Heart left ventricle (tissue), 16 donors: ENCODE data around the gene PRMT5. TPM values are rescaled to one million over a fixed set of nuclear protein-coding genes. Genes with fewer than 3 reads are reported as not detected.
A peak's percentile ranks its signal among the peaks of the same experiment; 100 is the strongest.

ENCODE experiments used
- ATAC-seq, 4 donors: fragments of 200-7000 bp; cut with Tn5 transposase; one replicate each; pipeline ENCODE4 v1.9.1; 2020 to 2022; ENCODE audit warnings: moderate library complexity in 4 of 4, mild to moderate bottlenecking in 3 of 4, moderate number of reproducible peaks in 1 of 4
- DNase-seq, 5 donors: peaks; one replicate each; pipeline ENCODE4 v3.0.0-alpha.2; 2020
- H3K27ac ChIP-seq, 12 donors: fragments of 200-600 bp; sonication (generic) in 4 of 12; one replicate each; pipeline versions ENCODE4 v1.5.0 to v1.8.0; 2016 to 2022; ENCODE audit warnings: mild to moderate bottlenecking in 2 of 12
- H3K27me3 ChIP-seq, 9 donors: fragments of 200-600 bp; sonication (generic) in 2 of 9; one replicate each; pipeline versions ENCODE4 v1.5.1 to v1.8.0; 2016 to 2022; ENCODE audit warnings: mild to moderate bottlenecking in 3 of 9
- H3K36me3 ChIP-seq, 9 donors: fragments of 200-600 bp; sonication (generic) in 2 of 9; one replicate each; pipeline versions ENCODE4 v1.5.0 to v1.8.0; 2018 to 2022; ENCODE audit warnings: mild to moderate bottlenecking in 2 of 9
- H3K4me1 ChIP-seq, 12 donors: fragments of 200-600 bp; sonication (generic) in 4 of 12; one replicate each; pipeline versions ENCODE4 v1.5.0 to v1.8.0; 2016 to 2022; ENCODE audit warnings: mild to moderate bottlenecking in 3 of 12
- H3K4me3 ChIP-seq, 12 donors: fragments of 200-600 bp; sonication (generic) in 4 of 12; one replicate each; pipeline versions ENCODE4 v1.5.0 to v1.8.0; 2017 to 2022; ENCODE audit warnings: mild to moderate bottlenecking in 9 of 12, moderate library complexity in 4 of 12
- H3K9me3 ChIP-seq, 12 donors: fragments of 200-600 bp; sonication (generic) in 4 of 12; one replicate each; pipeline versions ENCODE4 v1.5.0 to v1.8.0; 2016 to 2022; ENCODE audit warnings: mild to moderate bottlenecking in 1 of 12
- CTCF ChIP-seq, 12 donors: fragments of 200-600 bp; sonication (generic) in 4 of 12; IDR thresholded peaks; one replicate each; pipeline versions ENCODE4 v1.5.0 to v1.8.0; 2018 to 2022; ENCODE audit warnings: antibody characterized with exemption in 12 of 12, mild to moderate bottlenecking in 5 of 12
- POLR2A ChIP-seq, 2 donors: fragments of 450-650 bp; IDR thresholded peaks; one replicate each; pipeline ENCODE4 v1.6.1; 2017; ENCODE audit warnings: antibody characterized with exemption in 2 of 2, mild to moderate bottlenecking in 2 of 2, moderate library complexity in 2 of 2
- WGBS, 4 donors: extraction: QIAGEN DNeasy Blood & Tissue Kit in 2 of 4; methylation state at CpG; one replicate each; pipeline versions ENCODE4 v1.1.5 to v1.1.7; 2013 to 2018; 5-methylcytosine and 5-hydroxymethylcytosine counted together
- intact Hi-C, 10 donors: fragments of 100-400 bp; cut with DNase I; formaldehyde crosslinking; loops; one replicate each; pipeline versions ENCODE4 v1.11.1 to v1.14.2; 2022
- polyA plus RNA-seq, 2 donors: library from polyadenylated mRNA; stranded (reverse); fragments of 200-250 nt; gene quantifications; one replicate each; pipeline ENCODE4 v1.2.3, GENCODE V29; 2013
- total RNA-seq, 9 donors: library from RNA; depleted of rRNA in 2 of 9; stranded (reverse); fragments of >200 nt in 2 of 9; fragmentation: NEBNext Ultra II Directional in 3 of 9; extraction: Animal tissue kit (Norgen Biotek cat#: 25700) in 3 of 9; gene quantifications; one replicate each; pipeline versions ENCODE4 v1.1.0 to v1.2.4, GENCODE V29; 2016 to 2023
- donor health status: ischemic (EF 13 %, LVEDD 7.1; RV severe dilation, severe dysfunction).
- donor health status: healthy with polysubstance abuse.
- donor health status: DM: no; HTN: yes; CAD: no.
- donor health status: DM: no; HTN: no; CAD: no.
- donor health status: ischemic (EF 25% LVEDD 6.9; RV normal size, moderate dysfunction).
- donor health status: ischemic (EF 25% LVEDD 5.7; RV mildly dilated, moderate dysfunction).
- donor health status: healthy.
- donor health status: DM: yes; HTN: yes; CAD: no.
- donor health status: ischemic (EF 35%, LVEDD 5.7; RV mildly dilated, moderate dysfunction).
- donor health status: nonischemic (EF 11% LVEDD 7.7; RV severe dilation, severe dysfunction).
- donor health status: DM: yes; HTN: yes; CAD: no.
- donor health status: PGD.
- donor health status: ischemic (EF 29% LVEDD 5.4; RV normal size, mild dysfunction).
- donor health status: nonischemic (EF 23%, LVEDD 6.1; RV moderate dilation, normal function).

PRMT5 gene
- total and polyA plus RNA-seq, 11 donors: 10.4 to 101 (median 48.8) TPM

GRCh38 chr14:22923746-22924145 lies 5.4 kb downstream of the PRMT5 start:
- intact Hi-C loops: no loop called here
- Histone ChIP-seq H3K4me1 (peaks cover 0 to 28% (median 21%) of the 10 kb centered on the region in 12 donors), H3K36me3 (peaks cover 0 to 73% (median 68%) of the 10 kb centered on the region in 9 donors), H3K27me3 (no peaks in the 10 kb centered on the region), H3K9me3 (no peaks in the 10 kb centered on the region), H3K4me3 (no peak overlapping the region), H3K27ac (no peak overlapping the region)
- ATAC-seq (no peak), DNase-seq (no peak)
- 98 to 100% (median 98%) methylated on average over 5 of the region's 5 CpGs for WGBS, 4 donors
- TF ChIP-seq CTCF (IDR thresholded peaks at IDR 0.05): no peak
- TF ChIP-seq POLR2A (IDR thresholded peaks at IDR 0.05): no peak

- ATAC-seq: no peak
- intact Hi-C loops: no loop called here
Measured at GRCh38 chr14:22922294-22922693, 6.9 kb downstream of the PRMT5 start.

GRCh38 chr14:22920697-22921096 lies 8.5 kb downstream of the PRMT5 start:
- 50 to 69% (median 59%) methylated on average over 6 of the region's 6 CpGs for WGBS, 4 donors
- Histone ChIP-seq H3K36me3 (peaks cover 0 to 68% (median 55%) of the 10 kb centered on the region in 9 donors), H3K4me1 (peaks cover 0 to 43% (median 24%) of the 10 kb centered on the region in 12 donors), H3K27me3 (no peaks in the 10 kb centered on the region), H3K27ac (peak overlapping the region in 8 of 12 donors; percentile 37 to 100 (median 92)), H3K4me3 (no peak overlapping the region), H3K9me3 (no peaks in the 10 kb centered on the region)
- TF ChIP-seq POLR2A (IDR thresholded peaks at IDR 0.05) (no peak), CTCF (IDR thresholded peaks at IDR 0.05) (no peak)
- ATAC-seq (peak in 3 of 4 donors; percentile 11 to 48 (median 35)), DNase-seq (peak in 4 of 5 donors; percentile 27 to 70 (median 41))
- intact Hi-C loops: no loop called here

More at GRCh38 chr14:22922294-22922693, 6.9 kb downstream of the PRMT5 start:
- Histone ChIP-seq H3K4me3 (no peak overlapping the region), H3K27ac (no peak overlapping the region), H3K9me3 (no peaks in the 10 kb centered on the region), H3K27me3 (no peaks in the 10 kb centered on the region), H3K36me3 (peaks cover 0 to 72% (median 68%) of the 10 kb centered on the region in 9 donors), H3K4me1 (peaks cover 0 to 27% (median 17%) of the 10 kb centered on the region in 12 donors)
- TF ChIP-seq CTCF (IDR thresholded peaks at IDR 0.05) (no peak), POLR2A (IDR thresholded peaks at IDR 0.05) (no peak)
- DNase-seq: no peak
- 71 to 83% (median 76%) methylated on average over 2 of the region's 2 CpGs for WGBS, 4 donors

- ATAC-seq (peak in 3 of 4 donors; percentile 0 to 8 (median 4)), DNase-seq (no peak)
- Histone ChIP-seq H3K9me3 (no peaks in the 10 kb centered on the region), H3K36me3 (peaks cover 0 to 61% (median 45%) of the 10 kb centered on the region in 9 donors), H3K4me1 (peaks cover 0 to 54% (median 24%) of the 10 kb centered on the region in 12 donors), H3K27ac (peak overlapping the region; percentile 24 to 100 (median 92)), H3K4me3 (peak overlapping the region in 11 of 12 donors; percentile 14 to 94 (median 74)), H3K27me3 (no peaks in the 10 kb centered on the region)
- 8 to 13% (median 9%) methylated on average over 9 to 10 of the region's 10 CpGs for WGBS, 4 donors
- TF ChIP-seq CTCF (IDR thresholded peaks at IDR 0.05) (no peak), POLR2A (IDR thresholded peaks at IDR 0.05) (no peak)
- intact Hi-C loops: loop anchor here in 4 of 10 donors (1.0 to 10.0 kb wide), 3 partner anchors 10 to 85 kb away; partner anchors contain the start of genes LRP10 (in 2 of the 4), PRMT5 (in 2 of the 4) and MMP14 (in 1 of the 4)
Measured at GRCh38 chr14:22919601-22919921, 9.6 kb downstream of the PRMT5 start.
